NB4 (cell line): ENCODE results near the gene IGFBP3.

ENCODE experiments used
- DNase-seq: peaks from one replicate; pipeline ENCODE4 v3.0.0; 2010; ENCODE audit warnings: low read depth
- H3K4me3 ChIP-seq: one replicate; pipeline ENCODE4 v1.5.1; 2011; ENCODE audit warnings: mild to moderate bottlenecking, low read depth, low read length, moderate library complexity
- MYC ChIP-seq: IDR thresholded peaks from 2 replicates; pipeline ENCODE4 v1.6.1; 2011; ENCODE audit warnings: low read depth, low read length
- POLR2A ChIP-seq: IDR thresholded peaks from 2 replicates; pipeline ENCODE4 v1.6.1; 2011; ENCODE audit warnings: mild to moderate bottlenecking; ENCODE audit not compliant: insufficient read length; ENCODE audit errors: extremely low read depth
- TF ChIP-seq, protein P1 (sequence below): IDR thresholded peaks from 2 replicates; pipeline ENCODE4 v1.6.1; 2011; ENCODE audit warnings: low read depth, low read length
- TF ChIP-seq, protein P2 (sequence below): IDR thresholded peaks from one replicate; pipeline ENCODE4 v1.5.1; 2012; ENCODE audit warnings: low read depth, low read length

Gene IGFBP3

DNA sequence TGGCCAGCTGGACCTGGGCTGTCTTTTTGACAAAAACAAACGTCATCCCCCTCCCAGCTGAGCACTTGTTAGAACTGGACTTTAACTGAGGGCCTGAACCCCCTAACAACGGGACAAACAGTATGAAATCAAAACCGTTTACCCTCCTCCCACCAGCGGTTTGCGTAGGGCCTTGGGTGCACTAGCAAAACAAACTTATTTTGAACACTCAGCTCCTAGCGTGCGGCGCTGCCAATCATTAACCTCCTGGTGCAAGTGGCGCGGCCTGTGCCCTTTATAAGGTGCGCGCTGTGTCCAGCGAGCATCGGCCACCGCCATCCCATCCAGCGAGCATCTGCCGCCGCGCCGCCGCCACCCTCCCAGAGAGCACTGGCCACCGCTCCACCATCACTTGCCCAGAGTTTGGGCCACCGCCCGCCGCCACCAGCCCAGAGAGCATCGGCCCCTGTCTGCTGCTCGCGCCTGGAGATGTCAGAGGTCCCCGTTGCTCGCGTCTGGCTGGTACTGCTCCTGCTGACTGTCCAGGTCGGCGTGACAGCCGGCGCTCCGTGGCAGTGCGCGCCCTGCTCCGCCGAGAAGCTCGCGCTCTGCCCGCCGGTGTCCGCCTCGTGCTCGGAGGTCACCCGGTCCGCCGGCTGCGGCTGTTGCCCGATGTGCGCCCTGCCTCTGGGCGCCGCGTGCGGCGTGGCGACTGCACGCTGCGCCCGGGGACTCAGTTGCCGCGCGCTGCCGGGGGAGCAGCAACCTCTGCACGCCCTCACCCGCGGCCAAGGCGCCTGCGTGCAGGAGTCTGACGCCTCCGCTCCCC, 32.7 kb downstream of the IGFBP3 start, which contains the start of gene IGFBP1:
TSS of gene IGFBP1 (plus strand) at position 304 of the 808 bp plus-strand sequence. CDS start at position 469, 165 bp downstream.
- H3K4me3 ChIP-seq: no peak within 1 kb of the TSS
- DNase-seq: no peak
- TF ChIP-seq MYC (no peak), POLR2A (no peak)
- TF ChIP-seq, protein P1, sequence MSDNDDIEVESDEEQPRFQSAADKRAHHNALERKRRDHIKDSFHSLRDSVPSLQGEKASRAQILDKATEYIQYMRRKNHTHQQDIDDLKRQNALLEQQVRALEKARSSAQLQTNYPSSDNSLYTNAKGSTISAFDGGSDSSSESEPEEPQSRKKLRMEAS: no peak
- TF ChIP-seq, protein P2, sequence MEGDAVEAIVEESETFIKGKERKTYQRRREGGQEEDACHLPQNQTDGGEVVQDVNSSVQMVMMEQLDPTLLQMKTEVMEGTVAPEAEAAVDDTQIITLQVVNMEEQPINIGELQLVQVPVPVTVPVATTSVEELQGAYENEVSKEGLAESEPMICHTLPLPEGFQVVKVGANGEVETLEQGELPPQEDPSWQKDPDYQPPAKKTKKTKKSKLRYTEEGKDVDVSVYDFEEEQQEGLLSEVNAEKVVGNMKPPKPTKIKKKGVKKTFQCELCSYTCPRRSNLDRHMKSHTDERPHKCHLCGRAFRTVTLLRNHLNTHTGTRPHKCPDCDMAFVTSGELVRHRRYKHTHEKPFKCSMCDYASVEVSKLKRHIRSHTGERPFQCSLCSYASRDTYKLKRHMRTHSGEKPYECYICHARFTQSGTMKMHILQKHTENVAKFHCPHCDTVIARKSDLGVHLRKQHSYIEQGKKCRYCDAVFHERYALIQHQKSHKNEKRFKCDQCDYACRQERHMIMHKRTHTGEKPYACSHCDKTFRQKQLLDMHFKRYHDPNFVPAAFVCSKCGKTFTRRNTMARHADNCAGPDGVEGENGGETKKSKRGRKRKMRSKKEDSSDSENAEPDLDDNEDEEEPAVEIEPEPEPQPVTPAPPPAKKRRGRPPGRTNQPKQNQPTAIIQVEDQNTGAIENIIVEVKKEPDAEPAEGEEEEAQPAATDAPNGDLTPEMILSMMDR: no peak

DNA sequence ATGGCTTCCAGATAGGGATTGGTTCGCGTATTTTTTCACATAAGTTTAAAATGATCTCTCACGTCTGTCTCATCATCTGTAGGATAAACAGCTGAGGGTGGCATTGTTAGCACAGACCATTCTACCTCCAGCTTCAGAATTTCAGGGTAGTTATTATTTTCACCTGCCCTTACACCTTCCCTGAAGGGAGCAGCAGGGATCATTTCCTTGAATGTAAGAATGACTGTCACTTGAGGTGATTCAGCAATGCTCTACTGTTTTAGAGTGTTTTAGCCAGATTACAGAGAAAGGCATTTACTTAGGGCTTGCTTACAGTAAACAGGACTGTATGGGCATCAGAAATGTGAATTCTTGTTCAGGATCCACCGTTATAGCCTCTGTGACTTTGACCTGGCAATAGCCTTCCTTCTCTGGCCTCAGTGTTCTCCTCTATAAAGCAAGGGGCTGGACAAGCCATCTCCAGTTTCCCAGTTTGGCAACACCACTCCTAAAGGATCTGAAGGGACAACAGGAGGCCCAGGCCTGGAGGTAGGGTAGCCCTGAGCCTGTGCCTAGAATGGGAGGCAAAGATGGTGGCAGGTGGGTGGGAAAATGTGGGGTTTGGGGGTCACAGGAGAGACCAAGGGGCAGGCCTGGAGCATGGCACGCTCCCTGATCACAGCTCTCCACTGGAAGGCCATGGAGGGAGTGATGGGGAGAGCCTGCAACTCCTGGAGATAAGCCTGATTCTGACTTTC, 34.0 kb downstream of the IGFBP3 start:
- no peak for DNase-seq
- no peak overlapping the region for H3K4me3 ChIP-seq
- TF ChIP-seq, protein P2: no peak
- TF ChIP-seq, protein P1: no peak
- no peak for TF ChIP-seq POLR2A
- TF ChIP-seq MYC: no peak

DNA sequence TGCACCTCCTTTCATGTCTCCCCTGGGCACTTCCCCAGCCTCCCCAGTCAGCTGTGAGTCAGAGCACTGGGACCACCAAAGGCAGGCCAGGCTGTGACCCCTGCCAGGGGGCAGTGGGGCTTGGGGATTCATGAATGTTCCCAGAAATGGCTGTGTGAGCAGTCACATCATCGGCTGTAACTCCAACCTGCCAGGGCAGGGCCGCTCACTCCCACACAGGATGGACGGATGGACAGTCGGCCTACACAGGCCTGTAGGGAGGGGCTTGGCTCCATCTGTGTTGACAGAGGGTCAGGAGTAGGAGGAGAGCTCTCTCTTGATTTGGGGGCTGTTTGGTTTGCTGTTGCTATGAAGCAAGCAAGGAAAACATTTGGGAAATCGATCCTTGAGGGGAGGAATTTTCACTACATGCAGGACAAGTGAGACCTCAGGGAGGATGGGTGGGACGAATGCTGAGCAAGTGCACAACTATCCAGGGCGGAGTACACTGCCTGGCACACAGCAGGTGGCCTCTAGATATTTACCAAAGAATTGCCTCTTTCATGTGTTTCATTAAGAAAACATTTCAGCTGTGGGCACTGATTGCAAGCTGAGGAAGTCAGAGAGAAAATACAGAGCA, 35.7 kb downstream of the IGFBP3 start:
- DNase-seq: no peak
- H3K4me3 ChIP-seq: no peak overlapping the region
- TF ChIP-seq POLR2A (no peak), MYC (no peak)
- TF ChIP-seq, protein P2: no peak
- TF ChIP-seq, protein P1: no peak

DNA sequence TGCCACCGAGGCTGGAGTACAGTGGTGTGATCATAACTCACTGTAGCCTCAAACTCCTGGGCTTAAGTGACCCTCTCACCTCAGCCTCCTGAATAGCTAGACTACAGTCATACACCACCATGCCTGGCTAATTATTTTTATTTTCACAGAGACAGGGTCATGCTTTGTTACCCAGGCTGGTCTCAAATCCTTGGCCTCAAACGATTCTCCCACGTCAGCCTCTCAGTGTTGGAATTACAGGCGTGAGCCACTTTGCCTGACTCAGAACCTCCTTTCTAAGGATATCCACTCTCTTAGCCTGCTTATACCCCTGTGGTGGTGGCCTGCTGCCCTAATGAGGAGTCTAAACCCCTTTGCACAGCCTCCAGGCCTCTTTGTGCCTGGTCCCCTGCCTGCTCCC, 36.9 kb downstream of the IGFBP3 start:
- no peak for DNase-seq
- TF ChIP-seq, protein P2: no peak
- TF ChIP-seq, protein P1: no peak
- TF ChIP-seq POLR2A (no peak), MYC (no peak)
- no peak overlapping the region for H3K4me3 ChIP-seq

DNA sequence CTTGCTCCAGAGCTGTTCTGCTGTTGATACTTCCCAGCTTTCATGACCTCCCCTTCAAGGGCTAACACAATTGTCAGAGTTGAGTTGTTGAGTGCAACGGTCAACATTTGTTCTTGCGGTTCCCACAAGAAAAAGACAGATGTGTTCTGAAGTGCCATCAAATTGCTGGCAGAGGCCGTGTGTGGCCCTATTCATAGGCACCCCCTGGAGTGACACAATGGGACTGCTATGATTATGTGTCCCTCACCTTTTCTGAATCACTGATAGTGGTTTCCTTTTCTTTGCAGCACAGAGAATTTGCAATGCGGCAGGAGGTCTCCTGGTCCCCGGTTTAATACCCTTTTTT, 38.6 kb downstream of the IGFBP3 start:
- no peak for DNase-seq
- no peak overlapping the region for H3K4me3 ChIP-seq
- TF ChIP-seq, protein P1: no peak
- TF ChIP-seq MYC (no peak), POLR2A (no peak)
- TF ChIP-seq, protein P2: no peak
